Testis (tissue), 3 donors: ENCODE results near the gene GRK1. TPM values are rescaled to one million over a fixed set of nuclear protein-coding genes. Genes with fewer than 3 reads are reported as not detected.
A peak's percentile ranks its signal among the peaks of the same experiment; 100 is the strongest.
"Not testable (repeated sequence)": the region's sequence is repeated elsewhere in the genome, so short reads cannot be mapped to it uniquely, and the experiment has no call there.

Source experiments
- DNase-seq: peaks from one replicate; pipeline ENCODE4 v3.0.0-alpha.2; 2019
- H3K27ac ChIP-seq, 2 donors: fragments of 200-600 bp; sonication (generic); one replicate each; pipeline ENCODE4 v1.5.1; 2019
- H3K27me3 ChIP-seq: fragments of 200-600 bp; sonication (generic); one replicate; pipeline ENCODE4 v1.5.1; 2019
- H3K36me3 ChIP-seq: fragments of 200-600 bp; sonication (generic); one replicate; pipeline ENCODE4 v1.5.1; 2017; ENCODE audit warnings: low read depth; ENCODE audit errors: missing control alignments
- H3K4me1 ChIP-seq: fragments of 200-600 bp; sonication (generic); one replicate; pipeline ENCODE4 v1.5.1; 2019
- H3K4me3 ChIP-seq, 2 donors: fragments of 200-600 bp; sonication (generic); one replicate each; pipeline ENCODE4 v1.5.1; 2017 to 2019
- H3K9me3 ChIP-seq: fragments of 200-600 bp; sonication (generic); one replicate; pipeline ENCODE4 v1.5.1; 2017
- CTCF ChIP-seq, 3 experiments: fragments of 450-650 bp in 2 of 3; fragments of 200-600 bp in 1 of 3; sonication (generic) in 1 of 3; IDR thresholded peaks; one replicate each; pipeline ENCODE4 v1.5.1; 2016 to 2019; ENCODE audit warnings: antibody characterized with exemption in 3 of 3, mild to moderate bottlenecking in 2 of 3, moderate library complexity in 1 of 3
- POLR2A ChIP-seq: fragments of 450-650 bp; IDR thresholded peaks from one replicate; pipeline ENCODE4 v1.6.1; 2017; ENCODE audit warnings: antibody characterized with exemption, mild to moderate bottlenecking, moderate library complexity
- WGBS, 2 donors: methylation state at CpG; one replicate each; pipeline ENCODE4 v1.1.5; 2018; 5-methylcytosine and 5-hydroxymethylcytosine counted together
- intact Hi-C: fragments of 100-400 bp; cut with DNase I; formaldehyde crosslinking; loops from one replicate; pipeline ENCODE4 v1.15.1; 2023; ENCODE audit warnings: low total_unique reads
- polyA plus RNA-seq: library from polyadenylated mRNA; stranded (reverse); fragments of 350-450 nt; fragmentation: Illumina TruSeq; extraction: RNeasy Lipid Tissue Mini Kit (QIAGEN cat#74804); gene quantifications from one replicate; pipeline ENCODE4 v1.2.3, GENCODE V29; 2014; ENCODE audit warnings: low read depth, low replicate concordance; ENCODE audit not compliant: insufficient read depth
- total RNA-seq, 2 donors: library from RNA; depleted of rRNA; stranded (reverse); fragments of >200 nt; gene quantifications; one replicate each; pipeline ENCODE4 v1.2.3, GENCODE V29; 2016

GRK1 gene
- total and polyA plus RNA-seq, 3 donors from 2014 or later = 0.55 to 2.1 (median 0.87) TPM

GRCh38 chr13:113621046-113621445 is 46.0 kb upstream of the GRK1 start:
- no peak overlapping the region for H3K4me3 ChIP-seq
- H3K4me1 ChIP-seq = peaks cover 7% of the 10 kb centered on the region
- H3K36me3 ChIP-seq = no peaks in the 10 kb centered on the region
- no peak for DNase-seq
- no peak for TF ChIP-seq POLR2A
- TF ChIP-seq CTCF (IDR thresholded peaks at IDR 0.05) = no peak
- H3K27ac ChIP-seq = no peak overlapping the region
- intact Hi-C loops = no loop called here
- no peaks in the 10 kb centered on the region for H3K27me3 ChIP-seq
- 95 to 96% methylated on average over 15 of the region's 15 CpGs for WGBS, 2 donors
- no peaks in the 10 kb centered on the region for H3K9me3 ChIP-seq

- H3K4me1 ChIP-seq, intact Hi-C loops: not testable (repeated sequence)
- WGBS, 2 donors = 77 to 81% methylated on average over 13 of the region's 13 CpGs
These were observed 45.5 kb upstream of the GRK1 start for GRCh38 chr13:113621498-113621897.

GRCh38 chr13:113621986-113622550 is 45.0 kb upstream of the GRK1 start:
- intact Hi-C loops, DNase-seq, H3K27ac ChIP-seq, H3K36me3 ChIP-seq, H3K9me3 ChIP-seq, H3K27me3 ChIP-seq, H3K4me1 ChIP-seq, H3K4me3 ChIP-seq: not testable (repeated sequence)
- 95 to 96% methylated on average over 20 of the region's 20 CpGs for WGBS, 2 donors

More at GRCh38 chr13:113621498-113621897, 45.5 kb upstream of the GRK1 start:
- TF ChIP-seq CTCF (IDR thresholded peaks at IDR 0.05) = peak in 1 of 3 experiments; percentile 45
- not testable (repeated sequence) for H3K27me3 ChIP-seq, H3K4me3 ChIP-seq, H3K36me3 ChIP-seq, H3K9me3 ChIP-seq, H3K27ac ChIP-seq
- peak; percentile 50 for DNase-seq

GRCh38 chr13:113622791-113623490 is 44.1 kb upstream of the GRK1 start:
- Histone ChIP-seq H3K4me3 (no peak overlapping the region), H3K4me1 (no peaks in the 10 kb centered on the region), H3K27me3 (no peaks in the 10 kb centered on the region), H3K27ac (no peak overlapping the region), H3K9me3 (no peaks in the 10 kb centered on the region), H3K36me3 (no peaks in the 10 kb centered on the region)
- intact Hi-C loops = no loop called here
- no peak for TF ChIP-seq POLR2A
- no peak for TF ChIP-seq CTCF (IDR thresholded peaks at IDR 0.05)
- WGBS, 2 donors = 86 to 88% methylated on average over 22 to 29 of the region's 29 CpGs
- no peak for DNase-seq

GRCh38 chr13:113623491-113624234 is 43.4 kb upstream of the GRK1 start:
- 91 to 93% methylated on average over 8 to 20 of the region's 20 CpGs for WGBS, 2 donors
- Histone ChIP-seq H3K36me3 (no peaks in the 10 kb centered on the region), H3K4me3 (no peak overlapping the region), H3K4me1 (no peaks in the 10 kb centered on the region), H3K27me3 (no peaks in the 10 kb centered on the region), H3K27ac (no peak overlapping the region), H3K9me3 (no peaks in the 10 kb centered on the region)
- TF ChIP-seq POLR2A (no peak), CTCF (IDR thresholded peaks at IDR 0.05) (no peak)
- no peak for DNase-seq
- intact Hi-C loops = no loop called here
